K562 (cell line): Measurements from ENCODE around the gene PSMB7. TPM values are rescaled to one million over a fixed set of nuclear protein-coding genes. Genes with fewer than 3 reads are reported as not detected.

Experiments
- ATAC-seq: fragments of 200-7000 bp; cut with Tn5 transposase; 3 replicates; pipeline ENCODE4 v1.9.1; 2020; ENCODE audit warnings: moderate library complexity
- BruUV-seq: library from RNA; stranded (reverse); fragments of 400-500 nt; replicated peaks from 2 replicates; lab custom pipeline; 2021; lab: Mats Ljungman, UMichigan
- CTCF ChIA-PET: fragments of 300-600 bp; formaldehyde crosslinking; extraction: SDS; loops from one replicate; lab custom pipeline; 2021; ENCODE audit warnings: low intra/inter-chr PET ratio; lab: Yijun Ruan, JAX
- POLR2A ChIA-PET: fragments of 300-600, 350-650 bp; sonication (Branson Sonifier 250); formaldehyde crosslinking; extraction: SDS; loops from one replicate; lab custom pipeline; 2021; ENCODE audit warnings: antibody characterized with exemption, inconsistent platforms; lab: Yijun Ruan, JAX
- DNase-seq, 4 experiments: peaks; one replicate each; pipeline versions ENCODE4 v3.0.0 to v3.0.0-alpha.2; 2011 to 2018; ENCODE audit warnings: low spot score in 3 of 4, mixed read lengths in 3 of 4; ENCODE audit errors: extremely low read depth in 1 of 4
- FAIRE-seq: peaks from 2 replicates; lab custom pipeline; 2011; peaks lifted over from hg19 to GRCh38; lab: Jason Lieb, UNC
- H2AFZ ChIP-seq: 2 replicates; pipeline ENCODE4 v1.6.0; 2011; ENCODE audit warnings: low read depth, low read length, control low read depth, inconsistent platforms
- H3K27ac ChIP-seq: fragments of 200-600 bp; 3 replicates; pipeline ENCODE4 v1.8.0; 2011; ENCODE audit warnings: low read depth, mild to moderate bottlenecking, control low read depth, inconsistent platforms, low read length, moderate library complexity, mixed read lengths; ENCODE audit errors: extremely low read depth
- H3K27me3 ChIP-seq, 2 experiments: fragments of 300-600 bp in 1 of 2; 2 replicates in 1 of 2; 3 replicates in 1 of 2; pipeline versions ENCODE4 v1.6.0 to v1.8.0; 2011; ENCODE audit warnings: inconsistent platforms in 2 of 2, low read length in 2 of 2, mild to moderate bottlenecking in 1 of 2, mixed read lengths in 1 of 2, moderate library complexity in 1 of 2; ENCODE audit not compliant: control insufficient read depth in 2 of 2, insufficient read depth in 2 of 2
- H3K36me3 ChIP-seq: fragments of 300-600 bp; 3 replicates; pipeline ENCODE4 v1.8.0; 2011; ENCODE audit warnings: mild to moderate bottlenecking, low read length, inconsistent platforms; ENCODE audit not compliant: control insufficient read depth, insufficient read depth
- H3K4me1 ChIP-seq, 2 experiments: fragments of 200-600 bp in 1 of 2; replicated peaks in 1 of 2; 2 replicates in 1 of 2; 3 replicates in 1 of 2; pipeline versions ENCODE4 v1.5.1 to v1.8.0; 2011; ENCODE audit warnings: inconsistent platforms in 2 of 2, low read length in 2 of 2, mild to moderate bottlenecking in 1 of 2, mixed read lengths in 1 of 2, moderate library complexity in 1 of 2; ENCODE audit not compliant: control insufficient read depth in 2 of 2, insufficient read depth in 2 of 2
- H3K4me2 ChIP-seq: 2 replicates; pipeline ENCODE4 v1.6.1; 2011; ENCODE audit warnings: low read length, control low read depth, inconsistent platforms, mixed read lengths; ENCODE audit not compliant: insufficient read depth
- H3K4me3 ChIP-seq: fragments of 200-600 bp; sonication (generic), shearing (Covaris generic); 2 replicates; pipeline ENCODE4 v1.5.1; 2016; ENCODE audit warnings: control low read depth, inconsistent platforms
- H3K79me2 ChIP-seq: fragments of 200-600 bp; 3 replicates; pipeline ENCODE4 v1.8.0; 2011; ENCODE audit warnings: low read length, inconsistent platforms; ENCODE audit not compliant: control insufficient read depth, insufficient read depth
- H3K9ac ChIP-seq, 2 experiments: 2 replicates each; pipeline versions ENCODE4 v1.6.0 to v1.6.1; 2011; ENCODE audit warnings: low read depth in 2 of 2, low read length in 2 of 2, control low read depth in 1 of 2, inconsistent platforms in 1 of 2, mild to moderate bottlenecking in 1 of 2, mixed read lengths in 1 of 2; ENCODE audit not compliant: insufficient read depth in 1 of 2
- H3K9me1 ChIP-seq: one replicate; pipeline ENCODE4 v1.6.0; 2011; ENCODE audit warnings: inconsistent platforms, mild to moderate bottlenecking, low read length, moderate library complexity; ENCODE audit not compliant: control insufficient read depth, insufficient read depth
- H3K9me3 ChIP-seq: replicated peaks from 2 replicates; pipeline ENCODE4 v1.5.1; 2011; ENCODE audit warnings: low read depth, low read length, inconsistent platforms; ENCODE audit not compliant: control insufficient read depth, insufficient read depth
- H4K20me1 ChIP-seq: replicated peaks from 2 replicates; pipeline ENCODE4 v1.6.1; 2011; ENCODE audit warnings: low read length, inconsistent platforms, mixed read lengths; ENCODE audit not compliant: control insufficient read depth, insufficient read depth
- MGA ChIP-seq: fragments of 450-650 bp; IDR thresholded peaks from 2 replicates; pipeline ENCODE4 v1.6.1; 2016; ENCODE audit warnings: mild to moderate bottlenecking, moderate library complexity
- SPI1 ChIP-seq: IDR thresholded peaks from 2 replicates; pipeline ENCODE4 v1.6.1; 2011; ENCODE audit warnings: low read depth, low read length, control low read depth, borderline replicate concordance
- ZNF592 ChIP-seq: fragments of 450-650 bp; IDR thresholded peaks from 2 replicates; pipeline ENCODE4 v1.6.1; 2017; ENCODE audit warnings: antibody characterized with exemption, mild to moderate bottlenecking
- WGBS: fragments of 100-300 bp; shearing (Covaris generic); methylation state at CpG from one replicate; pipeline ENCODE4 v1.1.6; 2016; ENCODE audit warnings: low coverage, mixed read lengths; ENCODE audit not compliant: insufficient coverage; ENCODE audit errors: missing lambda C conversion rate; 5-methylcytosine and 5-hydroxymethylcytosine counted together
- in situ Hi-C: fragments of 300-500 bp; cut with MboI; formaldehyde crosslinking; loops from 4 replicates; pipeline ENCODE4 v1.15.0; 2018; ENCODE audit warnings: inconsistent platforms, mixed read lengths
- intact Hi-C: fragments of 100-400 bp; cut with micrococcal nuclease; formaldehyde crosslinking; loops from 2 replicates; pipeline ENCODE4 v1.14.2; 2022
- polyA plus RNA-seq, 8 experiments: library from polyadenylated mRNA; depleted of rRNA in 4 of 8; stranded (reverse) in 5 of 8; unstranded in 3 of 8; fragments of >200 nt; fragmentation: Nextera tagmentation in 2 of 8; fragmentation: Illumina TruSeq in 1 of 8; extraction: Ambion mirVana in 2 of 8; extraction: Trizol in 1 of 8; gene quantifications; 2 replicates each; pipeline versions ENCODE4 v1.2.1 to v1.2.3, GENCODE V29; 2011 to 2014; ENCODE audit warnings: inconsistent platforms in 1 of 8, missing spikeins in 1 of 8
- total RNA-seq, 7 experiments: library from RNA; depleted of rRNA in 6 of 7; stranded (reverse); fragments of >200 nt in 6 of 7; fragmentation: Illumina TruSeq in 2 of 7; extraction: Trizol in 2 of 7; gene quantifications; 2 replicates each; pipeline versions ENCODE4 v1.2.1 to v1.2.3, GENCODE V29; 2011 to 2021; ENCODE audit warnings: low replicate concordance in 1 of 7

PSMB7 gene
- total and polyA plus RNA-seq, 9 of the 15 experiments (the other 6 are each of a cell fraction or from before 2014, with no cell fraction given), result 321 to 978 (median 407) TPM

GRCh38 chr9:124376329-124376728, 38.9 kb downstream of the PSMB7 start:
- CTCF ChIA-PET, result no interaction called here
- no peak for DNase-seq

More at GRCh38 chr9:124376329-124376728, 38.9 kb downstream of the PSMB7 start:
- Histone ChIP-seq H3K9me1 (no peaks in the 10 kb centered on the region), H3K79me2 (peaks cover 86% of the 10 kb centered on the region), H4K20me1 (no peaks in the 10 kb centered on the region; the same call in 1 of the 2 replicates), H3K27ac (no peak overlapping the region), H3K4me2 (no peak overlapping the region), H3K4me3 (no peak overlapping the region), H2AFZ (no peak overlapping the region), H3K36me3 (peaks cover 52% of the 10 kb centered on the region)
- FAIRE-seq, result no peak
- no peak for TF ChIP-seq ZNF592
- no peak for TF ChIP-seq MGA
- no peak for TF ChIP-seq SPI1
- TF ChIP-seq, all 486 proteins: peak for 0
- no peak for ATAC-seq
- POLR2A ChIA-PET, result interaction anchor here (1.0 to 2.7 kb wide), 2 partner anchors 9 to 11 kb away, joined by 3 to 11 read pairs; no protein-coding TSS in a partner anchor
- Histone ChIP-seq H3K27me3 (no peaks in the 10 kb centered on the region), H3K9me3 (peaks cover 4% of the 10 kb centered on the region), H3K9ac (no peak overlapping the region), H3K4me1 (no peaks in the 10 kb centered on the region)
- WGBS, result 89% methylated on average over 1 of the region's 1 CpG
- intact Hi-C loops, result no loop called here
- in situ Hi-C loops, result no loop called here
- no TSS peak for BruUV-seq
